WTC11 (cell line): ENCODE results near the gene COL4A2. TPM values are rescaled to one million over a fixed set of nuclear protein-coding genes. Genes with fewer than 3 reads are reported as not detected.

Source experiments
- ATAC-seq: fragments of 200-7000 bp; cut with Tn5 transposase; 2 replicates; pipeline ENCODE4 v1.10.0; 2021; ENCODE audit warnings: mild to moderate bottlenecking, moderate library complexity
- CTCF ChIA-PET: fragments of 300-600 bp; sonication (Branson Sonifier 250); formaldehyde crosslinking; loops from one replicate; lab custom pipeline; 2021; ENCODE audit warnings: antibody characterized with exemption; lab: Charles Lee
- POLR2A ChIA-PET: fragments of 350-600 bp; sonication (Branson Sonifier 250); formaldehyde crosslinking; loops from one replicate; lab custom pipeline; 2021; ENCODE audit warnings: antibody characterized with exemption; lab: Charles Lee
- DNase-seq: peaks from one replicate; pipeline ENCODE4 v3.0.0; 2021; ENCODE audit warnings: low spot score
- H3K27ac Mint-ChIP-seq: 2 replicates; pipeline ENCODE4 v1.8.0; 2021; ENCODE audit warnings: mixed read lengths
- H3K27me3 Mint-ChIP-seq: 2 replicates; pipeline ENCODE4 v1.8.0; 2021; ENCODE audit warnings: low read depth, mild to moderate bottlenecking, moderate library complexity, mixed read lengths
- H3K36me3 Mint-ChIP-seq: 2 replicates; pipeline ENCODE4 v1.8.0; 2021; ENCODE audit warnings: mixed read lengths
- H3K4me1 Mint-ChIP-seq: 2 replicates; pipeline ENCODE4 v1.8.0; 2022; ENCODE audit warnings: mixed read lengths
- H3K4me3 Mint-ChIP-seq: 2 replicates; pipeline ENCODE4 v1.8.0; 2021; ENCODE audit warnings: mild to moderate bottlenecking, moderate library complexity, mixed read lengths
- H3K9me3 Mint-ChIP-seq: 2 replicates; pipeline ENCODE4 v1.8.0; 2021; ENCODE audit warnings: mixed read lengths
- ATF3 ChIP-seq: sonication (generic); formaldehyde crosslinking; conservative IDR thresholded peaks from 2 replicates; pipeline ENCODE4 v1.8.1; 2022; ENCODE audit warnings: mild to moderate bottlenecking, missing genetic modification reagents
- E2F5 ChIP-seq: sonication (generic); formaldehyde crosslinking; IDR thresholded peaks from 2 replicates; pipeline ENCODE4 v1.8.1; 2022; ENCODE audit warnings: mild to moderate bottlenecking, moderate library complexity, missing genetic modification reagents
- ELF4 ChIP-seq: sonication (generic); formaldehyde crosslinking; IDR thresholded peaks from 2 replicates; pipeline ENCODE4 v1.8.1; 2022; ENCODE audit warnings: low read depth, mild to moderate bottlenecking, moderate library complexity, missing genetic modification reagents
- EMX1 ChIP-seq: fragments of 250-450 bp; sonication (Bioruptor Pico); IDR thresholded peaks from 2 replicates; pipeline ENCODE4 v1.8.0; 2021; ENCODE audit warnings: mild to moderate bottlenecking
- GRHL2 ChIP-seq: fragments of 250-450 bp; sonication (Bioruptor Pico); IDR thresholded peaks from 2 replicates; pipeline ENCODE4 v1.8.0; 2022; ENCODE audit warnings: mild to moderate bottlenecking, moderate library complexity; ENCODE audit not compliant: insufficient replicate concordance, severe bottlenecking
- HMGA2 ChIP-seq: fragments of 250-450 bp; sonication (Bioruptor Pico); IDR thresholded peaks from 2 replicates; pipeline ENCODE4 v1.4.0; 2021; ENCODE audit warnings: mild to moderate bottlenecking, moderate library complexity
- JAZF1 ChIP-seq: fragments of 250-450 bp; sonication (Bioruptor Pico); IDR thresholded peaks from 2 replicates; pipeline ENCODE4 v1.9.0; 2021; ENCODE audit warnings: moderate library complexity, mild to moderate bottlenecking, inconsistent platforms
- JUN ChIP-seq: sonication (generic); formaldehyde crosslinking; IDR thresholded peaks from 2 replicates; pipeline ENCODE4 v1.8.0; 2023; ENCODE audit warnings: mild to moderate bottlenecking, missing genetic modification reagents
- NR1H2 ChIP-seq: sonication (generic); formaldehyde crosslinking; IDR thresholded peaks from 2 replicates; pipeline ENCODE4 v1.9.0; 2021; ENCODE audit warnings: mild to moderate bottlenecking, moderate library complexity, missing genetic modification reagents
- OVOL2 ChIP-seq: fragments of 250-450 bp; sonication (Bioruptor Pico); IDR thresholded peaks from 2 replicates; pipeline ENCODE4 v1.9.0; 2021; ENCODE audit warnings: mild to moderate bottlenecking, borderline replicate concordance
- PRRX2 ChIP-seq: fragments of 250-450 bp; sonication (Bioruptor Pico); IDR thresholded peaks from 2 replicates; pipeline ENCODE4 v1.8.0; 2021; ENCODE audit warnings: mild to moderate bottlenecking
- RELA ChIP-seq: sonication (generic); formaldehyde crosslinking; IDR thresholded peaks from 2 replicates; pipeline ENCODE4 v1.8.1; 2022; ENCODE audit warnings: missing genetic modification reagents, mild to moderate bottlenecking, borderline replicate concordance
- ZBTB21 ChIP-seq: sonication (generic); formaldehyde crosslinking; IDR thresholded peaks from 2 replicates; pipeline ENCODE4 v1.8.1; 2023; ENCODE audit warnings: mild to moderate bottlenecking, missing genetic modification reagents, borderline replicate concordance
- ZNF219 ChIP-seq: sonication (generic); formaldehyde crosslinking; IDR thresholded peaks from 2 replicates; pipeline ENCODE4 v1.8.0; 2023; ENCODE audit warnings: missing genetic modification reagents, mild to moderate bottlenecking, borderline replicate concordance
- ZNF396 ChIP-seq: fragments of 250-450 bp; sonication (Bioruptor Pico); IDR thresholded peaks from 2 replicates; pipeline ENCODE4 v1.8.0; 2021; ENCODE audit warnings: mild to moderate bottlenecking, moderate library complexity, borderline replicate concordance
- ZNF425 ChIP-seq: fragments of 250-450 bp; sonication (Bioruptor Pico); conservative IDR thresholded peaks from 2 replicates; pipeline ENCODE4 v1.9.0; 2021; ENCODE audit warnings: mild to moderate bottlenecking
- ZNF671 ChIP-seq: fragments of 250-450 bp; sonication (Bioruptor Pico); IDR thresholded peaks from 2 replicates; pipeline ENCODE4 v1.8.0; 2021; ENCODE audit warnings: mild to moderate bottlenecking
- total RNA-seq: library from RNA; stranded (reverse); gene quantifications from 3 replicates; pipeline ENCODE4 v1.2.3, GENCODE V29; 2021
- TF ChIP-seq, protein P1 (sequence below): sonication (generic); formaldehyde crosslinking; IDR thresholded peaks from 2 replicates; pipeline ENCODE4 v1.8.1; 2023; ENCODE audit warnings: mild to moderate bottlenecking, missing genetic modification reagents, borderline replicate concordance
- TF ChIP-seq, protein P2 (sequence below): sonication (generic); formaldehyde crosslinking; IDR thresholded peaks from 2 replicates; pipeline ENCODE4 v1.8.1; 2023; ENCODE audit warnings: mild to moderate bottlenecking, missing genetic modification reagents, moderate library complexity
- TF ChIP-seq, protein P3 (sequence below): sonication (generic); formaldehyde crosslinking; IDR thresholded peaks from 2 replicates; pipeline ENCODE4 v1.8.0; 2022; ENCODE audit warnings: mild to moderate bottlenecking, missing genetic modification reagents
- TF ChIP-seq, protein P4 (sequence below): sonication (generic); formaldehyde crosslinking; IDR thresholded peaks from 2 replicates; pipeline ENCODE4 v1.8.1; 2022; ENCODE audit warnings: mild to moderate bottlenecking, missing genetic modification reagents, moderate library complexity, borderline replicate concordance

COL4A2 gene
- total RNA-seq, 1 experiment from 2014 or later: 109 TPM

- H3K9me3 Mint-ChIP-seq: no peaks in the 10 kb centered on the region
- peaks cover 9% of the 10 kb centered on the region for H3K4me1 Mint-ChIP-seq
- ChIA-PET POLR2A (no interaction called here), CTCF (interaction anchor here (0.7 kb wide), 1 partner anchor 32 kb away, joined by 3 read pairs; no protein-coding TSS in a partner anchor)
- H3K27me3 Mint-ChIP-seq: no peaks in the 10 kb centered on the region
- no peak overlapping the region for H3K4me3 Mint-ChIP-seq
- H3K27ac Mint-ChIP-seq: no peak overlapping the region
- H3K36me3 Mint-ChIP-seq: no peaks in the 10 kb centered on the region
- DNase-seq: no peak
- no peak for TF ChIP-seq ATF3
- TF ChIP-seq RELA: no peak
- TF ChIP-seq, protein P1, sequence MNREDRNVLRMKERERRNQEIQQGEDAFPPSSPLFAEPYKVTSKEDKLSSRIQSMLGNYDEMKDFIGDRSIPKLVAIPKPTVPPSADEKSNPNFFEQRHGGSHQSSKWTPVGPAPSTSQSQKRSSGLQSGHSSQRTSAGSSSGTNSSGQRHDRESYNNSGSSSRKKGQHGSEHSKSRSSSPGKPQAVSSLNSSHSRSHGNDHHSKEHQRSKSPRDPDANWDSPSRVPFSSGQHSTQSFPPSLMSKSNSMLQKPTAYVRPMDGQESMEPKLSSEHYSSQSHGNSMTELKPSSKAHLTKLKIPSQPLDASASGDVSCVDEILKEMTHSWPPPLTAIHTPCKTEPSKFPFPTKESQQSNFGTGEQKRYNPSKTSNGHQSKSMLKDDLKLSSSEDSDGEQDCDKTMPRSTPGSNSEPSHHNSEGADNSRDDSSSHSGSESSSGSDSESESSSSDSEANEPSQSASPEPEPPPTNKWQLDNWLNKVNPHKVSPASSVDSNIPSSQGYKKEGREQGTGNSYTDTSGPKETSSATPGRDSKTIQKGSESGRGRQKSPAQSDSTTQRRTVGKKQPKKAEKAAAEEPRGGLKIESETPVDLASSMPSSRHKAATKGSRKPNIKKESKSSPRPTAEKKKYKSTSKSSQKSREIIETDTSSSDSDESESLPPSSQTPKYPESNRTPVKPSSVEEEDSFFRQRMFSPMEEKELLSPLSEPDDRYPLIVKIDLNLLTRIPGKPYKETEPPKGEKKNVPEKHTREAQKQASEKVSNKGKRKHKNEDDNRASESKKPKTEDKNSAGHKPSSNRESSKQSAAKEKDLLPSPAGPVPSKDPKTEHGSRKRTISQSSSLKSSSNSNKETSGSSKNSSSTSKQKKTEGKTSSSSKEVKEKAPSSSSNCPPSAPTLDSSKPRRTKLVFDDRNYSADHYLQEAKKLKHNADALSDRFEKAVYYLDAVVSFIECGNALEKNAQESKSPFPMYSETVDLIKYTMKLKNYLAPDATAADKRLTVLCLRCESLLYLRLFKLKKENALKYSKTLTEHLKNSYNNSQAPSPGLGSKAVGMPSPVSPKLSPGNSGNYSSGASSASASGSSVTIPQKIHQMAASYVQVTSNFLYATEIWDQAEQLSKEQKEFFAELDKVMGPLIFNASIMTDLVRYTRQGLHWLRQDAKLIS (CRISPR knock-in tag): no peak
- TF ChIP-seq ELF4 (CRISPR knock-in tag): no peak
- no peak for TF ChIP-seq NR1H2 (CRISPR knock-in tag)
- TF ChIP-seq, protein P2, sequence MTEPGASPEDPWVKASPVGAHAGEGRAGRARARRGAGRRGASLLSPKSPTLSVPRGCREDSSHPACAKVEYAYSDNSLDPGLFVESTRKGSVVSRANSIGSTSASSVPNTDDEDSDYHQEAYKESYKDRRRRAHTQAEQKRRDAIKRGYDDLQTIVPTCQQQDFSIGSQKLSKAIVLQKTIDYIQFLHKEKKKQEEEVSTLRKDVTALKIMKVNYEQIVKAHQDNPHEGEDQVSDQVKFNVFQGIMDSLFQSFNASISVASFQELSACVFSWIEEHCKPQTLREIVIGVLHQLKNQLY (CRISPR knock-in tag): no peak
- TF ChIP-seq, protein P3, sequence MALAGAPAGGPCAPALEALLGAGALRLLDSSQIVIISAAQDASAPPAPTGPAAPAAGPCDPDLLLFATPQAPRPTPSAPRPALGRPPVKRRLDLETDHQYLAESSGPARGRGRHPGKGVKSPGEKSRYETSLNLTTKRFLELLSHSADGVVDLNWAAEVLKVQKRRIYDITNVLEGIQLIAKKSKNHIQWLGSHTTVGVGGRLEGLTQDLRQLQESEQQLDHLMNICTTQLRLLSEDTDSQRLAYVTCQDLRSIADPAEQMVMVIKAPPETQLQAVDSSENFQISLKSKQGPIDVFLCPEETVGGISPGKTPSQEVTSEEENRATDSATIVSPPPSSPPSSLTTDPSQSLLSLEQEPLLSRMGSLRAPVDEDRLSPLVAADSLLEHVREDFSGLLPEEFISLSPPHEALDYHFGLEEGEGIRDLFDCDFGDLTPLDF (CRISPR knock-in tag): no peak
- ATAC-seq: no peak
These were observed 30.5 kb upstream of the COL4A2 start for GRCh38 chr13:110276553-110276950.

GRCh38 chr13:110277357-110277975 is 29.6 kb upstream of the COL4A2 start:
- POLR2A ChIA-PET: no interaction called here
- TF ChIP-seq GRHL2 (no peak), ZNF219 (CRISPR knock-in tag) (no peak)
- TF ChIP-seq, protein P3 (CRISPR knock-in tag): no peak
- H3K4me1 Mint-ChIP-seq: peaks cover 9% of the 10 kb centered on the region
- H3K27ac Mint-ChIP-seq: no peak overlapping the region
- H3K9me3 Mint-ChIP-seq: no peaks in the 10 kb centered on the region
- no peak for DNase-seq
- H3K27me3 Mint-ChIP-seq: no peaks in the 10 kb centered on the region
- no peaks in the 10 kb centered on the region for H3K36me3 Mint-ChIP-seq
- ATAC-seq: no peak
- CTCF ChIA-PET: interaction anchor here (0.7 kb wide), 1 partner anchor 31 kb away, joined by 3 read pairs; no protein-coding TSS in a partner anchor
- no peak overlapping the region for H3K4me3 Mint-ChIP-seq

DNA sequence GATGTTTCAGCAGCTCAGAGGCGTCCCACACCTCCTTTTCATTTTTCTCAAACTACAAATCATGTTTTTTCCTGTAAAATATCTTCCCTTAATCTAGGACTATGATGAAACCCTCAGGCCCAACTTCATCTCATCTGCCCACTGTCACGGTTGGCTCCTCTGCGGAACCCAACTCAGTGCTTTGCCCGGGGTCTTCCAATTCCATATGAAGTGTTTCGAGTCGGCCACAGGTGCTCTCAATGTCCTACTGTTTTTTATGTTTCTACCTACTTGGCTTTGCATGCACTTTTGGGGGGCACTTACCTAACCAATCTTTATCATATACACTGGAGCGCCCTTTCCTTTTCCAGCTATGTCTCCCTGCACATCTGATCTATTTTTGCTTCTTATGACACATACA is 28.2 kb upstream of the COL4A2 start:
- ChIA-PET CTCF (no interaction called here), POLR2A (no interaction called here)
- no peaks in the 10 kb centered on the region for H3K27me3 Mint-ChIP-seq
- H3K4me3 Mint-ChIP-seq: no peak overlapping the region
- H3K27ac Mint-ChIP-seq: no peak overlapping the region
- no peaks in the 10 kb centered on the region for H3K36me3 Mint-ChIP-seq
- no peak for ATAC-seq
- no peak for DNase-seq
- no peaks in the 10 kb centered on the region for H3K9me3 Mint-ChIP-seq
- H3K4me1 Mint-ChIP-seq: peaks cover 9% of the 10 kb centered on the region
- TF ChIP-seq ZBTB21 (CRISPR knock-in tag) (no peak), EMX1 (CRISPR knock-in tag) (no peak), JUN (CRISPR knock-in tag) (no peak), ZNF396 (CRISPR knock-in tag) (no peak), E2F5 (CRISPR knock-in tag) (no peak), ZNF671 (CRISPR knock-in tag) (no peak), JAZF1 (CRISPR knock-in tag) (no peak), OVOL2 (CRISPR knock-in tag) (no peak), ZNF425 (no peak), HMGA2 (CRISPR knock-in tag) (no peak), PRRX2 (CRISPR knock-in tag) (no peak)
- TF ChIP-seq, protein P4, sequence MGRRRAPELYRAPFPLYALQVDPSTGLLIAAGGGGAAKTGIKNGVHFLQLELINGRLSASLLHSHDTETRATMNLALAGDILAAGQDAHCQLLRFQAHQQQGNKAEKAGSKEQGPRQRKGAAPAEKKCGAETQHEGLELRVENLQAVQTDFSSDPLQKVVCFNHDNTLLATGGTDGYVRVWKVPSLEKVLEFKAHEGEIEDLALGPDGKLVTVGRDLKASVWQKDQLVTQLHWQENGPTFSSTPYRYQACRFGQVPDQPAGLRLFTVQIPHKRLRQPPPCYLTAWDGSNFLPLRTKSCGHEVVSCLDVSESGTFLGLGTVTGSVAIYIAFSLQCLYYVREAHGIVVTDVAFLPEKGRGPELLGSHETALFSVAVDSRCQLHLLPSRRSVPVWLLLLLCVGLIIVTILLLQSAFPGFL (CRISPR knock-in tag): no peak
